Measurements from ENCODE around the gene IFIT5.
"Not testable (repeated sequence)": the region's sequence is repeated elsewhere in the genome, so short reads cannot be mapped to it uniquely, and the experiment has no call there.

GRCh38 chr10:89411135-89411534 is 3.2 kb upstream of the IFIT5 start:
- TF ChIP-seq CTCF (IDR thresholded peaks at IDR 0.05; ENCODE audit: low read depth, low read length); POLR2A (IDR thresholded peaks at IDR 0.05; ENCODE audit: extremely low read depth, insufficient read length): not testable (repeated sequence)
